Rectal smooth muscle tissue (tissue), 1 donor: Measurements from ENCODE around the gene LRPAP1.

Experiments used
- H3K27ac ChIP-seq: one replicate; pipeline ENCODE4 v1.7.0; 2013; ENCODE audit warnings: low read depth, low read length, inconsistent platforms
- H3K27me3 ChIP-seq: one replicate; pipeline ENCODE4 v1.7.0; 2013; ENCODE audit warnings: low read length; ENCODE audit not compliant: control insufficient read depth, insufficient read depth
- H3K36me3 ChIP-seq: one replicate; pipeline ENCODE4 v1.7.0; 2013; ENCODE audit warnings: low read length; ENCODE audit not compliant: control insufficient read depth, insufficient read depth
- H3K4me1 ChIP-seq: one replicate; pipeline ENCODE4 v1.7.0; 2013; ENCODE audit warnings: low read length; ENCODE audit not compliant: control insufficient read depth, insufficient read depth
- H3K4me3 ChIP-seq: one replicate; pipeline ENCODE4 v1.7.0; 2013; ENCODE audit warnings: low read length
- H3K9ac ChIP-seq: one replicate; pipeline ENCODE4 v1.7.0; 2013; ENCODE audit warnings: low read length

Gene LRPAP1

DNA sequence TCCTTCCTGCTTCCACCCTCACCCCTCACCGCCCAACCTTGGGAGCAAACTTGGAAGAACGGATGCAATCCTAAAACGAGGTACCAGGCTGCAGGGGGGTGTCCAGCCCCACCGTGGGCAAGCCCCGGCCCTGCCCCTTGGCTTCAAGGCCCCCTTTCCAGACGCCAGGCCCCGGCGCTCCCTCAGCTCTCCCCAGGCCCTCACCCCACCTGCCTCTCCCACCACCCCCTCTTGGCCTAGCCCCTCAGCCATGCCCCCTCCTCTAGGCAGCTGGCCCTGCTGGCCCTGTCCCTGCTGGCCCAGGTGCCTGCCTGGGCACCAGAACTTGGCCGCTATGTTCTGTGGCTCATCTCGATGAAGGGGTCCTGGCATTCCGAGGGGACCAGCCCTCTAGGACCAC, 33.8 kb downstream of the LRPAP1 start:
- Histone ChIP-seq H3K36me3 (no peaks in the 10 kb centered on the region), H3K4me3 (no peak overlapping the region), H3K27ac (no peak overlapping the region), H3K27me3 (peaks cover 10% of the 10 kb centered on the region), H3K4me1 (no peaks in the 10 kb centered on the region), H3K9ac (no peak overlapping the region)

DNA sequence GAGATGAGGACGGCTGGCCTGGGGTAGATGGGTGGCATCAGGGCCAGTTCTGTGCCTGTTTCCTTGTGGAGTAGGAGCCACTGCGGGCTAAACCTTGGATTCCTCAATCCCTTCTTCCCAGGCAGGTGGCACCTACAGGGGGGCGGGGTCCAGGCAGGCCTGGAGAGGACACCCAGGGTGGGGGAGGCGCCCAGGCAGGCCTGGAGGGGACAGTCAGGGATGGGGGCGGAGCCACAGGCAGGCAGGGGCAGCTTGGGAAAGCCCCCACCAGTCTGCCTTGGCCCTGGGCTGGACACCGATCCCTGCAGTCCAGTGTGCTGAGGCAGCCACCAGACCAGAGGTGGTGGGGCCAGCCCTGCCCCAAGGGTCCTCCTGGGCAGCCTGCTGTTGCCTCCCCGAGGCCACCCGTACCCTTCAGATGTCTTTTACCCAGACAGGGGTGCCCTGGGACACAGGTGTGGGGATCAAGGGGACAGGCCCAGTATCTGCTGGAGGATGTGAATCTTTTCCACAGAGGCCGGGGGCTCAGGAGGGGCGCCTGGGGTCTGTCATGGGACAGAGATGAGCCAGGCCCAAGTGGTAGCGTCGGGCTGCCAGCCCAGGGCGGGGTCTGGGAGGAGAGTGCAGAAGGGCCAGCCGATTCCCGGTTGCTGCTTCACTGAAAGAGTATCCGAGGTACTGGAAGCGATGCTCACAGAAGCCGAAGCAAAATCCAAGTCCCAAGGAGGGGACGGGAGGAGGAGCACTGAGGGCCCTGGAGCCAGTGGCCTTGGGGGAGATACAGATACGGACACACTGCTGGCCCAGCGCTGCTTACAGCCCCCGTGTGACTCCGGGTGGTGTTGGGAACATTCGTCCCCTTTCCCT, 34.5 kb downstream of the LRPAP1 start:
- no peaks in the 10 kb centered on the region for H3K36me3 ChIP-seq
- no peak overlapping the region for H3K27ac ChIP-seq
- no peaks in the 10 kb centered on the region for H3K4me1 ChIP-seq
- H3K9ac ChIP-seq = no peak overlapping the region
- H3K27me3 ChIP-seq = peaks cover 14% of the 10 kb centered on the region
- H3K4me3 ChIP-seq = no peak overlapping the region

DNA sequence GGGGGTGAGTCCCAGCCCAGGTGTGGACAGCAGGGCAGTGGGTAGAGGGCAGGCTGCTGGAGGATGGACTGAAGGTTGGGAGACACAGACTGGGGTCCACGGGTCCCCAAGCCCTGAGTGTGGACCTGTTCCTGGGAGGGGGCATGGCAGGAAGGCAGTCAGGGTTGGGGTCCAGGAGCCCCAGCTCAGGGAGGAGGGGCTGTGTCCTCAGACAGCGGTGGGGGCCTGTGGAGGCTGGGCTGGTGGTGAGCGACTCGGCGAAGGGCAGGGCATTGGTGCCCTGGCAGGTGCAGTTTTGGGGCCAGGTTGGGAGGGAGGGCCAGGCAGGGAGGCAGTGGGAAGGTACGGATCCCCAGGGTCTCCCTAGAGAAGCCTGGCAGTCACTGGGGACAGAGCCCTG, 35.1 kb downstream of the LRPAP1 start:
- H3K9ac ChIP-seq = no peak overlapping the region
- H3K27me3 ChIP-seq = peaks cover 16% of the 10 kb centered on the region
- H3K27ac ChIP-seq = no peak overlapping the region
- no peaks in the 10 kb centered on the region for H3K4me1 ChIP-seq
- no peak overlapping the region for H3K4me3 ChIP-seq
- H3K36me3 ChIP-seq = no peaks in the 10 kb centered on the region

DNA sequence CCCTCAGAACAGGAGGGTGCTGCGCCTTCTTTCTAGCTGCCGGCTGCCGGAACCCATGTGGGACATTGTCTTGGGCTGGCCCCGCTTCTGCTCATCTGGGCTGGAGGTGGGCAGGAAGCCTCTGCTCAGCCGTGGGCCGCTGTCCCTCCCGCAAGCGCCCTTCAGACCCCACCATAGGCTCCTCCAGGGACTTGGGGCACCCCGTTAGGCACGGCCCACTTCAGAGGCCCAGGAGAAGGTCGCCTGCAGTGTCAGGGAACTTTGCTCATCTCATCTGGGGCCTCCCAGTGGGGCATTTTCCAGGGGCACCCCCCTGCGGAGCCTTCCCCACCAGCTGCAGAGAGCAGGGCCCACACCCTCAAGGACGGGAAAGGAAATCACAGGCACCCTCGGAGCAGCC, 36.2 kb downstream of the LRPAP1 start:
- Histone ChIP-seq H3K27me3 (peaks cover 19% of the 10 kb centered on the region), H3K27ac (no peak overlapping the region)

DNA sequence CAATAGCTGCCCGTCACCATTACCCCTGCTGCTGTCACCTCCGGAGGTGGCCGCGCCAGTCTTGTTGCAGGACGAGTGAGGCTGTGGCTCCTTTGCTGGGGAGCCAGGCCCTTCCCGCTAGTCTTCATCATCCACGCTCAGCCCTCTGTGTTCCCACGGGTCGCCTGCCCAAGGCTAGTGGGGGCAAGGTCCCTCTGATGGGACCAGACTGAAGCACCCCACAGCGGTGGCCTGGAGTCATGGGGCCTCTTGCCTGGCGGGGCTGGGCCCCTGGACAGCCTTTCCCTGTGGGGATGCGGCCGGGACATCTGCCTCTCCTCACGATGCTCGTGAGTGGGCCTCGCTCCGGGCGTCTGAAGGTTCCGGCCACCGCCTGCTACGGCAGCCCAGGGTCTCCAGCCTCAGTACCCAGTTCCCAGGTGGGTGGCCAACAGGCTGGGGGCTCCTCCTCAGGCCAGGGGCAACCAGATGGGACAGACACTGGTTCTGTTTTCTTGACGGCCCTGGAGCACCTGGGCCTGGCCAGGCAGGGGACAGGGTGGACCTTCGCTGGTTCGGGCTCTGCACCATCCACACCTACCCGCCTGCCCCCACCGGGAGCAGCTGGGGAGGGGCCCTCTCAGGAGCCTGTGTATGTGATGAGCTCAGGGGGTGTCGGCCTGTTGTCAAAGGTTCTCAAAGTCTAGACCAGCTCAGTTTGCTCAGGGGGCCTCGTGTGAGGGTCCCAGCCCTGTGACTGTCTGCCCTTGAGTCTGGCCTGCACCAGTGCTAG, 36.8 kb downstream of the LRPAP1 start:
- Histone ChIP-seq H3K4me3 (no peak overlapping the region), H3K36me3 (no peaks in the 10 kb centered on the region), H3K27ac (no peak overlapping the region), H3K27me3 (peaks cover 19% of the 10 kb centered on the region), H3K4me1 (no peaks in the 10 kb centered on the region), H3K9ac (no peak overlapping the region)

More for the DNA sequence above, 36.2 kb downstream of the LRPAP1 start:
- Histone ChIP-seq H3K9ac (no peak overlapping the region), H3K4me3 (no peak overlapping the region), H3K36me3 (no peaks in the 10 kb centered on the region), H3K4me1 (no peaks in the 10 kb centered on the region)

DNA sequence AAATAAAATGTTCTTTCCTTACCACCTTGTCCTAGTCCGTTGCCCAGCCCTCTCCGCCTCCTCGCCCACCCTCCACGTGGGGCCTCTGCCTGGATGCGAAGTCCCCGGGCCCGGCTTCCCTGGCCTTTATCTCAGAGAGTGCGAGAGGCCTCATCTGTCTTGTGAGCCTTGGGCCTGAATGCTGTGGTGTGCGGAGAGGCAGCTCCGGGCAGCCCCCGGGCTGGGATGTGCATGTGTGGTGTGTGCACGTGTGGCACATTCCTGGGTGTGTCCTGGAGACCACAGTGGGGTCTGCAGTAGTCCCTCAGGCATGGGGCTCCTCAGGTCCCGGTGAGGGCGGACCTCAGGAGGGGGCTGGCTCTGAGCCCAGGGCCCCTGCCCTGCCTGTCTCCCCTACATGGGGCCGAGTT, 37.8 kb downstream of the LRPAP1 start:
- Histone ChIP-seq H3K27me3 (peaks cover 19% of the 10 kb centered on the region), H3K4me1 (no peaks in the 10 kb centered on the region), H3K4me3 (no peak overlapping the region), H3K9ac (no peak overlapping the region), H3K27ac (no peak overlapping the region), H3K36me3 (no peaks in the 10 kb centered on the region)

DNA sequence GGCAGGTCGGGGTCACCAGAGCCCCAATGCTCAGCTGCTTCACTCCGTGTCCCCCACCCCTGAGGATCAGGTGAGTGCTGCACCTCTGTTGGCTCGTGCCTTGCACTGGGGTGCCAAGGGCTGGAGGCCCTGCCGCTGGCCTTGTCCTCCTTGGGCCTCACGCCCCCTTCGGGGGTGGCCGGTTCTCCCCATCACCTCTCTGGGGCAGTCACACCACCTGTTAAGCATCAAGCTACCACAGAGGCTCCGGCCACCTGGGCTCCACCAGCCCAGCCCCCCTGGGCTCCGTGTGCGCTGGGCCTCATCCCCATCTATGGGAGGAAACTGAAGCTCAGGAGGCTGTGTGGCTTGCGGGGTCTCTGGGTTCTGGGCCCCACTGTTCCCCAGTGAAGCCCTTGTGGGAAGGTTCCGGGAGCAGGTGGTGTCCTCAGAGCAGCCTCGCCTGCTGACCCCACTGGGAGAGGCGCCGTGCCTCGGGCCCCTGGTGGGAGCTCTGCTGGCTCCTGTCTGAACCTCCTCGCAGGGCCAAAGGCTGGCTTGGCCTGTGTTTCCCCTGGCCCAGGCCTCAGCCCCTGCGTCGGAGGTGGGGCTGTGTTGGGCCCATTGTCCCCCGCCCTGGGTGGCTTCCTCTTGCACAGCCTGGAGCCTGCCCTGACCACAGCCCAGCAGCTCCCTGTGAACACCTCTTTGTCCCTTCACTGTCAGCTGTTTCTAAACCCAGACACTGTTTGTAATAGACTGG, 38.3 kb downstream of the LRPAP1 start:
- H3K9ac ChIP-seq = no peak overlapping the region

DNA sequence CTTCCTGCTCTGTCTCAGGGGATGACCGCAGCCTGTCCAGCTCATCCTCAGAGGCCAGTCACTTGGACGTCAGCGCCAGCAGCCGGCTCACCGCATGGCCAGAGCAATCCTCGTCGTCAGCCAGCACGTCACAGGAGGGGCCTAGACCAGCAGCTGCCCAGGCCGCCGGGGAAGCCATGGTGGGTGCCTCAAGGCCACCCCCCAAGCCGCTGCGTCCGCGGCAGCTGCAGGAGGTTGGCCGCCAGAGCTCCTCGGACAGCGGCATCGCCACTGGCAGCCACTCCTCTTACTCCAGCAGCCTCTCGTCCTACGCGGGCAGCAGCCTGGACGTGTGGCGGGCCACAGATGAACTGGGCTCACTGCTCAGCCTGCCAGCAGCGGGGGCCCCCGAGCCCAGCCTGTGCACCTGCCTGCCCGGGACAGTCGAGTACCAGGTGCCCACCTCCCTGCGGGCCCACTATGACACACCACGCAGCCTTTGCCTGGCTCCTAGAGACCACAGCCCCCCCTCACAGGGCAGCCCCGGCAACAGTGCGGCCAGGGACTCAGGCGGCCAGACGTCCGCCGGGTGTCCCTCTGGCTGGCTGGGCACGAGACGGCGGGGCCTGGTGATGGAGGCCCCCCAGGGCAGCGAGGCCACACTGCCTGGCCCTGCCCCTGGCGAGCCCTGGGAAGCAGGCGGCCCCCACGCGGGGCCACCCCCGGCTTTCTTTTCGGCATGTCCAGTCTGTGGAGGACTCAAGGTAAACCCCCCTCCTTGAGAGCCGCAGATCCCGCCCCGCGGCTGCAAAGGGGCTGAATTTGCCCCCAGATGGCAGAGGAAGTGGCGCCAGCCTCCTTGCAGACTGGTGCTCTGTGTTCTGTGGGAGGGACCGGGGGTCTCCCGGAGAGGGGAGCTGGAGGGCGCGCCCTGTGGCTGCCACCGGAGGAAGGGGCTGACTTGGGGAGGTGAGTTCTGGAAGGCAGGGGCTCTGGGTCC, 39.2 kb downstream of the LRPAP1 start:
- no peaks in the 10 kb centered on the region for H3K4me1 ChIP-seq
- H3K9ac ChIP-seq = no peak overlapping the region
- H3K36me3 ChIP-seq = no peaks in the 10 kb centered on the region
- no peak overlapping the region for H3K4me3 ChIP-seq
- H3K27ac ChIP-seq = no peak overlapping the region
- peaks cover 19% of the 10 kb centered on the region for H3K27me3 ChIP-seq

More for the DNA sequence above, 38.3 kb downstream of the LRPAP1 start:
- H3K27ac ChIP-seq = no peak overlapping the region
- no peaks in the 10 kb centered on the region for H3K36me3 ChIP-seq
- no peaks in the 10 kb centered on the region for H3K4me1 ChIP-seq
- H3K4me3 ChIP-seq = no peak overlapping the region
- peaks cover 19% of the 10 kb centered on the region for H3K27me3 ChIP-seq

DNA sequence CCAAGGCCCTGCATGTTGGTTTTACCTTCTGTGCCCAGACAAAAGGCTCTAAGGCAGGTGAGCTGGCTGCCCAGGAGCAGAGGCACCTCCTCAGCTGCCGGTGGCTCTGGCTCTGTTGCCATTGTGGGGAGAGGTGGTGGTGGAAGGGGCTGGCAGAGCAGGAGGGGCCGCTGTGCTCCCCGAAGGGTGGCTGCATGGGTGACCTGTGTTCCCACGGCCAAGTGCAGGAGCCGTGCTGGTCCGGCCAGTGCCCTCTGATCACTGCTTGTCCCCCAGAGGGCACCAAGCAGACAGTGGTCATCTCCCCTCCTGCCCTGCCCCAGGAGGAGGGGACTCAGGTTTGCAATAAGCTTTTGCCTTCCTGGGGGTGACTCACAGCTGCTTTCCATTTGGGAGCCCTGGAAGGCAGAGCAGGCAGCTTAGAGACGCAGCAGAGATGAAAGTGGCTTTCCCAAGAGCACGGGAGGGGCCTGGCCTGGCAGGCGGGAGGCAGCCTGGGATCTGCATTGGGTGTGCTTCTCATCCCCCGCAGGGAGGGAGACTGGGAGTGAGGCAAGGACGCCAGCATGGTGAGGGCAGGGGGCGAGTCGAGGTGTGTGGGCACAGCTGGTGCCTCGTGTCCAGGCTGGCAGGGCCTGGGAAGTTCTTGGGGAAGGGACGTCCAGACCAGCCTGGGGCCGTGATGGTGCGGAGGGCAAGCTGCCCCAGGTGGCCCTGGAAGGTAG, 40.4 kb downstream of the LRPAP1 start:
- H3K9ac ChIP-seq = no peak overlapping the region
- H3K27me3 ChIP-seq = peaks cover 19% of the 10 kb centered on the region
- no peaks in the 10 kb centered on the region for H3K36me3 ChIP-seq
- H3K27ac ChIP-seq = no peak overlapping the region
- H3K4me3 ChIP-seq = no peak overlapping the region
- no peaks in the 10 kb centered on the region for H3K4me1 ChIP-seq

DNA sequence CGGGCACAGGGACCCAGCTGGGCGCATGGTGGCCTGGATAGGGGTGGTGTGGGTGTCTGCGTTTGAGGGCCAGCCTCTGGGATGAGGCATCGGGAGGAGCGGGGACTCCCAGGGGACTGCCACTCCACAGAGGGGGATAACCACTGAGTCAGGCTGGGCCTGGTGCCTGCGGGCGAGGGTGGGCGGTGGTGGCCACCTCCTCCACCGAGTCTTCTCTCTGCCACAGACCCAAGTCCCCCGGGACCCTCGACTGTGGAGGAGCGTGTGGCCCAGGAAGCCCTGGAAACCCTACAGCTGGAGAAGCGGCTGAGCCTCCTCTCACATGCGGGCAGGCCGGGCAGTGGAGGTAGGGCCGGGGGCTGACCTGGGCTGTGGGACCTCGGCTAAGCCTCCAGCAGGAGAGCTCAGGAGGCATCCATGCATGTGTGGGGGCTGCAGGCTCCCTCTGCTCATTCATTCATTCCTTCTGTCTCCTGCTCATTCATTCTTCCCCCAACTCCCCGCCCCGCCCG, 42.7 kb downstream of the LRPAP1 start:
- no peak overlapping the region for H3K27ac ChIP-seq
- no peak overlapping the region for H3K9ac ChIP-seq
- peaks cover 14% of the 10 kb centered on the region for H3K27me3 ChIP-seq
- H3K4me3 ChIP-seq = no peak overlapping the region
- no peaks in the 10 kb centered on the region for H3K36me3 ChIP-seq
- no peaks in the 10 kb centered on the region for H3K4me1 ChIP-seq

DNA sequence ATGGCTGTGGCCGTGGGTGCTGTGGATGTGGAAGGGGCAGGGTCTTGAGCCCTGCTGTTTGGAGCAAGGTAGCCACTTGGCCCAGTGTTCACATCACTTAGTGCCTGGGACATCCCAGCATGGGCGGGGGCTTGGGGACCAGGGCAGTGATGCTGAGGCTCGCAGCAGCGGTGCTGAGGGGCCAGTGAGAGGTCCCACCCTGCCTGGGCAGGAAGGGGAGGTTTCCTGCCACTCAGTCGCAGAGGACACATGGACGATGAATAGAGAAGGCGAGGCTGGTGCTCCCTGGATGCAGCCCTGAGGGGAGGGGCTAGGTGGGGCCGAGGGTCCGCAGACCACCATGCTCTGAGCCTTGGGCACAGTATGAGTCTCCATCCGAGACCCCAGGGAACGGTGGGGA, 43.4 kb downstream of the LRPAP1 start:
- no peaks in the 10 kb centered on the region for H3K36me3 ChIP-seq
- no peak overlapping the region for H3K4me3 ChIP-seq
- no peak overlapping the region for H3K27ac ChIP-seq
- H3K27me3 ChIP-seq = peaks cover 18% of the 10 kb centered on the region
- H3K4me1 ChIP-seq = no peaks in the 10 kb centered on the region
- H3K9ac ChIP-seq = no peak overlapping the region
